Stromal cell of bone marrow (primary cell): ENCODE results near the gene FNTB.

Experiments
- DNase-seq: peaks from one replicate; pipeline ENCODE4 v3.0.0-alpha.2; 2012; ENCODE audit warnings: low read depth

Gene FNTB

DNA sequence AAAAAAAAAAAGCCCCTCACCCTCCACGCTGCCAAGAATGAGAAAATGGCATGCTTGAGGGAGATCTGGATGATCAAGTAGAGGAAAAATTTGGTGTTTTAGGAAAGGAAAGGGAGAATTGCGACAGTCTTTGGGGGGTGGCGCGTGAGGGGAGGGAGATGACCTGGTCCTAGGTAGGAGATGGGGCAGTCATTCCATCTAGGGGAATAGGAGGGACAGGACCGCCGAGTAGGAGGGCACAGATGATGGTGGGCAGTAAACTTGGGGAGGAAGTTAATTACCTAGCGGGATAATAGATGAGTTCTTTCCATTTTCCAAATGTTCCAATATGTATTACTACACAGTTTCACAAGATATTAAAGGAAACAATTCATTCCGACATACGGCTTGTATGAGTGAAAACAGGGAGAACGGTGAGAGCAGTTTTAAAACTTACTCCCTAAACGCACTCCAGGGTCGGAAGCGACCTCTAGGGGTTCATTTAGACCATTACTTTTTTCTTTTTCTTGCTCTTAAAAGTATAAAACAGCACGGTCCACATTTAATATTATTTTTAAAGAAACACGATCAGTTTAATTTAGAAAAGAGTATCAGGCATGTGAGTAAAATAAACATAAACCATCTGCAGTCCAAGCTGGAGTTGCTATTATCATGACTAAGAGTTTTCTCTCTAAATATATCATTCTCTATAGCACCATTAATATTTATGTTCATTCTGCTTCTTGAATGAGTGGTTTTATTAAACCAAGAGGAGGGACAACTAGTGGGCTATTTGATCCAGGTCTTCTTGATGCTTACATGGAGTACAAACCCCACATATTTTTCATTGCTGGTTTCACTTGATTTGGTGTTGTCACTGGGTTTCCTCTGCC lies 3.0 kb upstream of the FNTB start:
- peak; percentile 45 for DNase-seq

GRCh38 chr14:64987438-64987767 lies 708 bp downstream of the FNTB start:
- no peak for DNase-seq

DNA sequence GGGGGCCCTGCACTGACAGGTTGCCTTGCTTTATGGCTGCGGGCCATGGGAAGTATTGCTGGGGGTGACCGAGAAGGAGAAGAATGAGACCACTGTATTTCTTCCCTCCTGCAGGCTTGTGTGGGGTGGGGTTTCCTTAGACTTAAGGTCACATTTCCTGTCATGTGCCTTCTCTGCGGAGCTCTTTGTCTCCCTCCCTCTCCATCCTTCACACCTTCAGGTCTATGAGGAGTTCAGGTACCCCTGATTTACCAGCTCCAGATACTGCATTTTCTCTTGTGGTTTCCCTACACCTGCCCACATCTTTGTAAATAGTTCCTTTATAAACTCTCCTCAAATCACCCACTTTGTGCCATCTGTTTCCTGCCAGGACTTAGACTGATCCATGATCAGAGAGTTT lies 3.6 kb downstream of the FNTB start:
- no peak for DNase-seq

DNA sequence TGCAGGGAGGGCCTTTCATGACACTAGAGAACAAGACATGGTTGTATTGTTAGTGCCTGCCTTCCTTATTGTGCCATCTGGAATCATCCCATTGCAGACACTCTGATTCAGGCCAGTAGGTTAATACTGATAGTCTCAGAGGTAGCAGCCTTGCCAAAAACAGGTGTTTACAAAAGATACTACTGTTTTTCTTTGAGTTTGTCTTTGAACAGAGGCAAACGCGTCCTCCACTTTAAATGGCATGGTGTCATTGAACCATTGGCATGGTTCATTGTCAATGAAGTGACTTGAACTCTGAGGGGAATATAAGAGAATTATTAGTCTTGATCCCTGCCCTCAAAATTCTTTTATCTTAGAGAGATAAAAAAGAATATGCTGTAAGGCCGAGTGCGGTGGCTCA lies 4.2 kb downstream of the FNTB start:
- no peak for DNase-seq

DNA sequence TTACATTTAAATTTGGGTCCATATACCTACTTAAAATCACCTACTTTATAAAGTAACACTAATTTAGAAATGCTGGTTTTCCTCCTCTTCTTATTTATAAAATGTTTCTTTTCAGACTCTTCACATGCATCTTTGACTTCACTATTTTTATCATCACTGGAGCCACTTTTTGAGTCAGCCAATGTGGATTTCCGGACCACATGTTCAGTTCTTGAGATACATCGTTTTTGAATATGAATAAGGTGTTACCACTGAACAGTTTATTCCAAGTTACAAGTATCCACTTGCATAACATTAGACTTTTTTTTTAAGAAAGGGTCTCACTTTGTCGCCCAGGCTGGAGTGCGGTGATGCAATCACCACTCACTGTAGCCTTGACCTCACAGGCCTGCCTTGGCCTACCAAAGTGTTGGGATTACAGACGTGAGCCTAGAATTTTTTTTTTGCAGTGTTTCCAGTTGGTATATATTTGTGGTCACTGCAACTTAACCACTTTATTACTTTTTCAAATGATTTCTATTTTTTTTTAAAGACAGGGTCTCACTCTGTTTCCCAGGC lies 5.7 kb downstream of the FNTB start:
- DNase-seq, result no peak

GRCh38 chr14:64993266-64993930 lies 6.7 kb downstream of the FNTB start:
- DNase-seq, result no peak

- DNase-seq, result no peak
Measured at GRCh38 chr14:64994540-64994939, 7.8 kb downstream of the FNTB start.

GRCh38 chr14:64995291-64995690 lies 8.6 kb downstream of the FNTB start:
- DNase-seq, result no peak

DNA sequence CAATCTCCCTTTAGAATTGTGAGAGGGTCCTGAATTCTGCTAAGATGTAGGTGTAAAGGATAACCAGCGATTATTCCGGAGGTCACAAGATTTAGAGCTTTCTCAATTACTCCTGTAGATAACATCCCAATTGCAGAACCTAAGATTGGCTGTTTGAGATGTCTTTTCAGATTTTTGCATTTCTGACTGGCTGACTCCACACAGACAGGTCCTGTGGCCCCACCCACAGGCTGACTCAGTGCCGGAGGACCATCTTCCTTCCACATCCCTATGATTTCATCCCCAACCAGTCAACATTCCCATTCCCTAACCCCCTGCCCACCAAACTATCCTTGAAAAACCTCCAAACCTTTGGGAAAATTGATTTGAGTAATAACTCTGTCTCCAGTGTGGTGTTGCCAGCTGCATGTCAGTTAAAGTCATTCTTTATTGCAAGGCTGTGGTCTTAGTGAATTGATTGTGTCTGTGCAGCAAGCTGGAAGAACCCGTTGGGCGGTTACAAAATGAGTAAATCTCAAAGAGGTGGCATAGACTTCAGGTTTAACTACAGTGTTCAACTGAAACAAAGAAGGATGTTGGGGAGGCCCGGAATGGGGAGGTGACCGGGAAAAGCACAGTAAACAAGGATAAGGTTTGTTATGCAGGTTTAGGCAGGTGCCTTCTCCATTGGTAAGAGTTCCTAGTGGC lies 10.6 kb downstream of the FNTB start:
- DNase-seq, result no peak

DNA sequence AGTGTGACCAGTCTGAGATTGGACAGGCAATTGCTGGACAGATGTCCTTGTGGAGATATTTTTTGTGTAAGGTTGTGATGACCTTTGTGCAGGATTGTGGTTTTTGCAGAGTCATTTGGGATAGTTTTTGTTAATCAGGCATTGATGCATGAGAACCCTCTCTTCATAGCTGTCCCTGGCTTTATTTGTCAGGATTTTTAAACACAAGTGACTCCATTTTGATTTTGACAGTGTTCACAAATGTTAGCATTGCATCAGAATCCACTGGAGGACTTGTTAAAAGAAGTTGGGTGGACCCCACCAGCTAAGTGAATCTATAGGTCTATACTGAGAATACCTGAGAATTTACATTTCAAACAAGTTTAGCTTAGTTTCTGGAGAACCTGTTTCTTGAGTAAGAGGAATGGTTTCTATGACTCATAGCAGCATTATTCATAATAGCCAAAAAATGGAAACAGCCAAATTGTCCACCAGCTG lies 11.8 kb downstream of the FNTB start:
- no peak for DNase-seq

- DNase-seq, result no peak
Measured at GRCh38 chr14:65000898-65001591, 14.3 kb downstream of the FNTB start.

GRCh38 chr14:65001723-65002122 lies 15.0 kb downstream of the FNTB start:
- DNase-seq, result no peak

DNA sequence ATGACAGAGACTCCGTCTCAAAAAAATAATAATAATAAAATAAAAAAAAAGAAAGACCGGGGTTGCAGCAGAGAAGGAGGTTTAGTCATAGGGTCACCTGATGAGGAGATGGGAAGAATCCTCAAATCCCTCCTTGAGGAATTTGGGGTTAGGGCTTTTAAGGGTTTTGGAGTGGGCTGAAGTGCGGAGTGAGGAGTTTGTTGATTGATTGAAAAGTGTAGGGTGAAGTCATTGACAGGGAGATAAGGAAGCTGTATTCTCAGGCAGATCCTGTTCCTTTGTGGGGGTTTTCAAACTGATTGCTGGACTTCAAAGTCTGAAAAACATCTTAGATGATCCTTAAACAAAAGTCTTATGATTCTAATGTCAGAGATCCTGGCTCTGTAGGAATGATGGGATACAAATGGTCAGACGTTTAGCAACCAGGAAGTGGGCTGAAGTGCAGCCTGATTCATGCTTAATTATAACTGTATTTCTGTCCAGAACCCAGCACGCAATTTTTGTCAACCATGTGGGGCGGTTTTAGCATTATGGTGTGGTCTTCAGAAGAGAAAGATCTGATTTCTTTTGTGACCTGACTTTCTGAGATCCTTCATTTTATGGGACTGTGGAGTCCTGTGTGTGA lies 16.0 kb downstream of the FNTB start:
- peak; percentile 55 for DNase-seq

GRCh38 chr14:65003394-65003793 lies 16.7 kb downstream of the FNTB start:
- no peak for DNase-seq

DNA sequence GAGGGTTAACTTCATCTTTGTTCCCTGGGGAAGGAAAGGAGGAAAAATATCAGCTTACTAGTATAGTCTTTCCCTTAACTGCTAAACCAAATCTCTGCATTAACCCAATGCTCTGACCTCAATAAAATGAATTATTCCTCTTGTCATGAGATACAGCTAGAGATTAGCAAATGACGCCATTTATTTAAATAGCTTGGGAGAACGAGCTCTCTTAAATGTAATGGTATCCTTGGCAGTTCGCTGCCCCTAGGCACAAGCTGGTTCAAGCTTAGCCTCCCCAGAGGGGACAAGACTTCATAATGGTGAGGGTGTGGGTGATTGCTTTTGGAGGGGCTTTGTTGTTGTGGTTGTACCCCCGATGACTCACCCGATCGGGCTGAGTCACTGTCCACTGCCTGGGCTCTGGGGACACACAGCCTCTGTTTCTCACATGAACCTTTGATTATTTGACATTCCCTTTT lies 19.6 kb downstream of the FNTB start:
- no peak for DNase-seq

DNA sequence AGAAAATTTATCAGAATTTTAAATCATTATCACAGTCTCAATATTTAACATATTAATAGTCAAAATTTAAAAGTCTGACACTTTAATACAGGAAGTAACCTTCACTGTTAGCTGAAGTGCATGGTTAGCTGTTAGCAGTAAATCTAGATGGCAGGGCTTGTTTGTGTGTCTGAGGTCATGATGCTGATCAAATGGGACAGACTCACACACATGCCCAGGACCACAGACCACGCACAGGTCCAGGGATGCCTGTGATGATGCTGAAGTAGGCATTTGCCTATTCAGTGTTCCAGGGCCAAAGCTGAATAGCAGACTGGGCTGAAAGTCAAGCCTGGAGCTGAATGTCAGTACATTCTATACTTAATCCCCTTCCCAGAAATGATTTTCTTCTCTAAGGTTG lies 20.5 kb downstream of the FNTB start:
- DNase-seq, result no peak

DNA sequence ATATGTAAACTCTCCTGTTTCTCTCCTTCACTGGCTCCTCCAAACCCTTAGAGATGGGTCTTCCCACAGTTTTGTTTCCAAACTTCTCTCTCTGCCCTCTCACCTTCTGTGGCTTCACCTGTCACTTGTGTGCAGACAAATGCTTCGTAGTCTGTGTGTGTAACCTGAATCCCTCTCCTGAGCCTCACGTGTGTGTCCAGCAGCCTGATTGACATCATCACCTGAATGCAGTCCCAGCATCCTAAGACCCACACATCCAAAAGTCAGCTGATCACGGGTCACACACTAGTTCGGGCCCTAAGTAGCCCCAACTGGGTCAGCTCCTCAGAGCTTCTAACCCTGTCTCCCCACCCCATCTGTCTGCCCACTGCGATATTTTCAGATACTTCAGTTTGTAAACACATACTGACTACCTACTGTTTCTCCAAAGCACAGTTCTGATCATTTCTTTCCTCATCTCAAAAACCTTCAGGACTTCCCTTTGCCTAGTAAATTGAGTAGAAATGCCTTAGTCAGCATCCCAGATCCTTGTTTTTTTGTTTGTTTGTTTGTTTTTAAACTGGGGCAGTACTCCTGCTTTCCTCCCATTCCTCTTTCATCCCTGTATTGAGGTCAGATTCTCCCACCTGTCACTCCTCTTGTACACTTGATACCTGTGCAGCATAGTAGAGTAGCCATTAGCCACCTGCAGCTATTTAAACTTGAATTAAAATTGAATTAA lies 23.7 kb downstream of the FNTB start:
- DNase-seq, result no peak

DNA sequence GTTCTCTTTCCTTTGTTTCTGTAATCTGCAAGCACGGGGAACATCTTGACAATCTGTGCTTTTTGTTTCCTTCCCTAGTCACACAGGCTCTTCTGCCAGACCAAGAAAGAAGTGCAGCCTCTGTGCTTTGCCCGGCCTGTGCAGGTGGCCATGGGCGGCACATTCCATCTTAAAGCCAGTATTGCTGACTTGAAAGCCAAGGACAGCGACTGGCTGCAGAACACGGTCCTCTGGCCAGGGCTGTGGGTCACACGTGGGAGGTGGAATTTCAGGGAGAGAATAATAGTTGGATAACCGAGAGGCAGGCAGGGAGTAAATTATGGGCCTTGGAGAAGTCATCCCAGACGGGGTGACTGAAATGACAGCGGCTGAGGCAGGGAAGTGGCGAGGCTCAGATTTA lies 24.8 kb downstream of the FNTB start:
- DNase-seq, result no peak

- DNase-seq, result no peak
Measured at GRCh38 chr14:65012353-65012752, 25.7 kb downstream of the FNTB start.

DNA sequence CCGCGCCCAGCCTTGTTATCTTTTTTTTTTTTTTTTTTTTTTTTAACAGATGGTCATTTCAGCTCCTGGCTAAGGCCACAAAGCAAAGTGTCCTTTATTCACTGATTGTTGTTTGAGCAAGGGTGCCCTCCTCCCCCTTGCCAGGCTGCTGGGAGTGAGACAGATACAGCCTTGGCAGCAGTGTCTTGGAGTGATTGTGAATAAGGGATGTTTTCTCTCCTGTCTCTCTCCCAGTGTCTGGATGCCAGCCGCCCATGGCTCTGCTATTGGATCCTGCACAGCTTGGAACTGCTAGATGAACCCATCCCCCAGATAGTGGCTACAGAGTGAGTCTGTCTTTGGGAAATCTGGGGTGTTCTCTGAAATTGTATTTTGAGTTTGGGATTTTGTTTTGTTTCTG lies 28.7 kb downstream of the FNTB start:
- DNase-seq, result no peak

DNA sequence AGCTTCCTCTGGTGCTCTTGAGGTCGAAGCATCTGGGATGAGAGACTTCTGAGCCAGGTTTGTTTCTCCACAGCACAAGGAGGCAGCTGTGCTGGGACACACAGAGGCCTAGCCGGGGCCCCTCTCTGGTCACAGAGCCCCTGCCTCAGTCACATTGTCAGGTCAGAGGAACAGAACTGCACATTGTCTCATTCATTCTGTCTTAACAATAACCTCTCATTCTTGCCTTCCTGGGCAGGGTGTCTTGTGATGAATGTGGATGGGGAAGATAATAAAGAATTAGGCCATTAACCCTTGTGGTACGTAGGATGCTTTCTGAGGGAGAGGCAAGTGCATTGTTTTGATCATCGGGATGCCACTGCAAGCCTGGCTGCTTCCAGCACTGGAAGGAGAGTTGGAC lies 29.8 kb downstream of the FNTB start:
- DNase-seq, result no peak
